ENCODE data around the gene RIPPLY2.

DNA sequence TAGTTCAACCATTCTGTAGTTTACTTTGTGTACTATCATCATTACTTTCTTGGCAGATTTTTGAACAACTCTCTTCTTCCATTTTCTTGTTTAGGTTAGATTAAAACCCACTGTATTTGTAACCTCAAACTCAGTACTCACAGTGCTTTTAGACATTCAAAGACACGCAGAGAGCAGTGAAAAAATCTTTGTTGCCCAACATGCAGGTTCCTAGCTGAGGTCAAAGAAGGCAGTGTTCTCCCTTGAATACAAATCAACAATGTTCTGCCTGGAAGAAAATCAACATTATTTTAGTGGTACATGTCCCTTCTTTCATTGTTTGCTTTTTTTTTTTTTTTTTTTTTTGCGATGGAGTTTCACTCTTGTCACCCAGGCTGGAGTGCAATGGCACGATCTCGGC, 17.5 kb downstream of the RIPPLY2 start:
- no peak for TF ChIP-seq POLR2A (IDR thresholded peaks at IDR 0.05; ENCODE audit: low read depth, low read length)
- TF ChIP-seq, protein P1, sequence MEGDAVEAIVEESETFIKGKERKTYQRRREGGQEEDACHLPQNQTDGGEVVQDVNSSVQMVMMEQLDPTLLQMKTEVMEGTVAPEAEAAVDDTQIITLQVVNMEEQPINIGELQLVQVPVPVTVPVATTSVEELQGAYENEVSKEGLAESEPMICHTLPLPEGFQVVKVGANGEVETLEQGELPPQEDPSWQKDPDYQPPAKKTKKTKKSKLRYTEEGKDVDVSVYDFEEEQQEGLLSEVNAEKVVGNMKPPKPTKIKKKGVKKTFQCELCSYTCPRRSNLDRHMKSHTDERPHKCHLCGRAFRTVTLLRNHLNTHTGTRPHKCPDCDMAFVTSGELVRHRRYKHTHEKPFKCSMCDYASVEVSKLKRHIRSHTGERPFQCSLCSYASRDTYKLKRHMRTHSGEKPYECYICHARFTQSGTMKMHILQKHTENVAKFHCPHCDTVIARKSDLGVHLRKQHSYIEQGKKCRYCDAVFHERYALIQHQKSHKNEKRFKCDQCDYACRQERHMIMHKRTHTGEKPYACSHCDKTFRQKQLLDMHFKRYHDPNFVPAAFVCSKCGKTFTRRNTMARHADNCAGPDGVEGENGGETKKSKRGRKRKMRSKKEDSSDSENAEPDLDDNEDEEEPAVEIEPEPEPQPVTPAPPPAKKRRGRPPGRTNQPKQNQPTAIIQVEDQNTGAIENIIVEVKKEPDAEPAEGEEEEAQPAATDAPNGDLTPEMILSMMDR (conservative IDR thresholded peaks at IDR 0.05; ENCODE audit: low read depth, low read length) = no peak
- no peak for TF ChIP-seq CEBPB (IDR thresholded peaks at IDR 0.05; ENCODE audit: low read depth, low read length)
- no peak for TF ChIP-seq RCOR1 (IDR thresholded peaks at IDR 0.05; ENCODE audit: insufficient replicate concordance, low read length)
- TF ChIP-seq, protein P2, sequence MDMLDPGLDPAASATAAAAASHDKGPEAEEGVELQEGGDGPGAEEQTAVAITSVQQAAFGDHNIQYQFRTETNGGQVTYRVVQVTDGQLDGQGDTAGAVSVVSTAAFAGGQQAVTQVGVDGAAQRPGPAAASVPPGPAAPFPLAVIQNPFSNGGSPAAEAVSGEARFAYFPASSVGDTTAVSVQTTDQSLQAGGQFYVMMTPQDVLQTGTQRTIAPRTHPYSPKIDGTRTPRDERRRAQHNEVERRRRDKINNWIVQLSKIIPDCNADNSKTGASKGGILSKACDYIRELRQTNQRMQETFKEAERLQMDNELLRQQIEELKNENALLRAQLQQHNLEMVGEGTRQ (IDR thresholded peaks at IDR 0.05; ENCODE audit: low read depth, low read length) = no peak
- no peak for TF ChIP-seq FOS (IDR thresholded peaks at IDR 0.05; ENCODE audit: low read depth, low read length)
- TF ChIP-seq, protein P3, sequence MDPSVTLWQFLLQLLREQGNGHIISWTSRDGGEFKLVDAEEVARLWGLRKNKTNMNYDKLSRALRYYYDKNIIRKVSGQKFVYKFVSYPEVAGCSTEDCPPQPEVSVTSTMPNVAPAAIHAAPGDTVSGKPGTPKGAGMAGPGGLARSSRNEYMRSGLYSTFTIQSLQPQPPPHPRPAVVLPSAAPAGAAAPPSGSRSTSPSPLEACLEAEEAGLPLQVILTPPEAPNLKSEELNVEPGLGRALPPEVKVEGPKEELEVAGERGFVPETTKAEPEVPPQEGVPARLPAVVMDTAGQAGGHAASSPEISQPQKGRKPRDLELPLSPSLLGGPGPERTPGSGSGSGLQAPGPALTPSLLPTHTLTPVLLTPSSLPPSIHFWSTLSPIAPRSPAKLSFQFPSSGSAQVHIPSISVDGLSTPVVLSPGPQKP (IDR thresholded peaks at IDR 0.05; ENCODE audit: borderline replicate concordance, low read depth, low read length) = no peak
